IPS-18c (cell line): ENCODE results near the gene SAP30BP.
"Not testable (repeated sequence)": the region's sequence is repeated elsewhere in the genome, so short reads cannot be mapped to it uniquely, and the experiment has no call there.

ENCODE experiments used
- H3K4me3 ChIP-seq: 2 replicates; pipeline ENCODE4 v1.7.0; 2013; ENCODE audit warnings: low read depth, mild to moderate bottlenecking, low read length, moderate library complexity; ENCODE audit not compliant: insufficient read depth
- H3K9me3 ChIP-seq: one replicate; pipeline ENCODE4 v1.6.1; 2013; ENCODE audit warnings: mild to moderate bottlenecking, low read length, moderate library complexity; ENCODE audit not compliant: control insufficient read depth, insufficient read depth

SAP30BP gene

DNA sequence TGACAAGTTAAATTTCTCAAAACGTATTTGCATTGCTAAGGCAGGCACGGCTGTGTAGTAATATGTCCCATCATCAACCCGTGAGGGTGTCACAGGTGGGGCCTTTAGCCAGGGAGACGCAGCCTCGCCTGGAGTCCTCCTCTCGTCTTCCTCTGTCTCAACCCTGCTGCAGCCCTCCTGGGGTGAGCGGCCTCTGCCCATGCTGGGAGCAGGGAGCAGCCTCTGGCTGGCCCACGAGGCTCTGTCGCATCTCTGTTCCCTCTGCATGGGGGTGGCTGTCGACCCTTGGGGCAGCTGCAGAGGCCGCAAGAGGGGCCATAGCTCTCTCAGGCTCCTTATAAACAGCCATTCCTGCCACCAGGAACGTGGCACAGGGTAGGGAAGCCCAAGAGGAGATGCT, 34.7 kb upstream of the SAP30BP start:
- H3K4me3 ChIP-seq: no peak overlapping the region
- H3K9me3 ChIP-seq: no peaks in the 10 kb centered on the region

DNA sequence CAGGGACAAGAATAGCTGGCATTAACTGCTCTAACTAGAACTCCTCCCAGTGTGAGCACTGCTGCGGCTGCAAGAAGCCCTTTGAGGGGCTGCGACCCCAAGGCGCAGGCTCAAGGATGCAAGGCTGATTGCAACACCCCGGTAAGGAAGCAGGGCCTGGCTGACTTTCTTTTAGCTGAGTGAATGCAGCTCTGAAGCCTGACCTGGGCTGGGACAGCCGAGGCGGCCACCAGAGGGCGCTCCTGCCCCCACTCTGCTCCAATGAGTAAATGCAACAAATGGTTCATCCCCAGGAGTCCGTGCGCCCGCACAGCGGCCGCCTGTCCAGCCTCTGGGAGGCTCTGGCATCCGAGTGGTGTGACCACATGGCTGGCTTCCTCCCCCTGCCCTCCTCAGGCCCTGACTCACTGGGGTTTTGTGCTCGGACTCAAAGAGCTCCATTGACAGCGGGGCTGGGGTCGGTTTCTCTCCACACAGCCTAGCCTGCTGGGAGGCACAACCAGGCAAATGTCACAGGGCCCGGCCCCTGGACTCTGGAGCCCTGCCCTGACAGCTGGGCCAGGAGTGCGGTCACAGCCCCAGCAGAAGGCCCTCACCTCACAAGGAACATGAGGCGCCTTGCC, 34.2 kb upstream of the SAP30BP start, which contains the start of gene SMIM5:
Gene SMIM5, plus strand, starts transcription at position 572 of the 623 bp plus-strand sequence. CDS start 6,768 bp downstream, outside the sequence.
- Histone ChIP-seq H3K4me3 (peak within 1 kb of the TSS; percentile 9; the same call in 1 of the 2 replicates), H3K9me3 (no peaks in the 10 kb centered on the region)

DNA sequence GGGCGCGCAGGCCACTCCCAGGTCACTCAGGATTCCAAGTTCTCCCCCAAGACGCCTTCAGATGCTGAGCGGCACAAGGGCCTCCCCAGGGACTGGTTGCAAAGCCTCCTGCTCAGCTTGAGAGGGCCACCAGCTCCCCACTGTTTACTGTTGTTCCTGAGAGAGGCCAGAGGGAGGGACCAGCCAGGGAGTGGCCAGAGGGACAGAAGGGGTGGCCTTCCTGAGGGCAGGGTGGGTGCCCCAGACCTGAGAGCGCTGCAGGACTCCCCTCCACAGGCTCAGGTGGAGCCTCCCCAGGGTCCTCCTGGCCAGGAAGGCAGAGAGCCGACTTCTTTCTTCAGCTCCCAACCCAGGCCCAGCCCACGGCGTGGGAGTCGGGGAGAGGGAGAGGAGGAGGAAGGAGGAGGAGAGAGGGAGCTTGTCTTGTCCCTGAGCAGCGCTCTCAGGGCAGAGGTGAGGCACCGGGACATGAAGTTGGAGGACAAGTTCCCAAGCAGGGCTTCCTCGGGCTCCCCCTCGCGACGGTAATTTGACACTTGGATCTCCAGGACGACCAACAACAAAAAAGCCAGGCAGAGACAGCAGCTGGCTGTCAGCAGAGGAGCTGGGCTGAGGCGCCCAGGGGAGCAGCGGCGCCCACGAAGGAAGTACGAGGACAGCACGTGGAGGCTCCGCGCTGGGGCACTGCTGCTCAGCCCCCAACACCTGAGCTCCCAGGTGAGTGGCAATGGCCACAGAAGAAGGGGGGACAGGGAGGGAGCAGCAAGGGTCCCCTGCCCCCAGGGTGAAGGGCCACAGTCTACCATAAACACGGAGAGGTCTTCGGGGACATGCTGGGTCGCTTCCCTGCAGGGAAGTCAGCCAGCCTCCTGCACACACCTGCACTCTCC, 33.4 kb upstream of the SAP30BP start:
- H3K9me3 ChIP-seq: no peaks in the 10 kb centered on the region
- H3K4me3 ChIP-seq: peak overlapping the region; percentile 9; the same call in 1 of the 2 replicates

DNA sequence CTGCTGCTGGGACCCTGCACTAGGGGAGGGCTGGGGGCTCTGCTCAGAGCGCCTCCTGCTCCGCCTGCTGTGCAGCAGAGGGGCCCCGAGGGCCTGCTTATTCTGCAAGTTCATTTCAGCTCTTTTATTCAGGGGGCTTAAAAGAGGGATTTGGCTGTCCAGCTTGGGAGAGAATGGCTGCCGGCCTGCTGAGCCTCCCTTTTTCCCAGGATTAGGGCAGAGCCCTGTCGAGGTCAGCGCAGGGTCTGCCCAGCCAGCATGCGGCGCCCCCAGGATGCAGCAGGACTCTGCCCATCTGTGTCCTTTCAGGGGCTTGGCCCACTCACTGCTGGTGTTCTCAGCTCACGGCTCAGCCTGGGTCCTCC, 32.8 kb upstream of the SAP30BP start:
- H3K4me3 ChIP-seq: peak overlapping the region; percentile 9; the same call in 1 of the 2 replicates

DNA sequence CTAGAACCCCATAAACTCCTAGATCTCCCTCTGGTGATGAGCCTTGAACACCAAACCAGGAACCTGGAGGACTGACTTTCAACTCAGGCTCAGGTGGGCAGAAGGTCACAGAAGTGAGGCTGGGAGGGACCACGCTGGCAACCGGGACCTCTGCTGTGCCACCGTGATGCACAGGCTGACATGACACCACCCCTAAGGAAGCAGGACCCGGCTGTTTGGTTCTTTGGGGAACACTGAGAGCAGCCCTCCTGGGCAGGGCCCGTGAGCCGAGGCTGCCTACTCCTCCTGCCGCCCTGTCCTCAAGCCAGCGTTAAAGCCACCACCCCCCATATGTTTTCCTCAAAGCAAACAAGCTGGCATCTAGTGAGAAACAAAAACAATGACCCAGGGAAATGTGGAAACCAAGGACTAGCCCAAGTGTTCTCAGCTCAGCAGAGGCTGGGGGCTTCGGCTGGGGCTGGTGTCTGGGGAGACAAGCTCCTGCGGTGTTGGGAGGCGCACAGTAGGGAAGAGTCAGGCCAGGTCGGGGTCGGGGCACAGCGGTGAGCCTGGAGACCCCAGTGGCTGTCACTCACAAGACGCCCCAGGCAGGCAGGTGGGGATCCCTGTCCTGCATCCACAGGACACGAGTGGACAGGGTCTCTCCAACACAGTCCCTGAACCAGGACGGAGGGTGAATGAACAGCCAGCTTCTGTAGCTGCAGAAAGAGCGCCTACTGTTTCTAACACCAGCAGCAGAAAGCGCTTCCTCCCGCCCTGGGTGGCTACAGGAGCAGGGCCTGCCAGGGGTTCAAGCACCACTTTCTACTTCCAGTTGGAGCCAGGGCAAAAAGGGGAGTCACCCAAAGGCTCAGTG, 32.2 kb upstream of the SAP30BP start:
- H3K4me3 ChIP-seq: no peak overlapping the region
- H3K9me3 ChIP-seq: no peaks in the 10 kb centered on the region

More for the DNA sequence above, 32.8 kb upstream of the SAP30BP start:
- H3K9me3 ChIP-seq: no peaks in the 10 kb centered on the region

DNA sequence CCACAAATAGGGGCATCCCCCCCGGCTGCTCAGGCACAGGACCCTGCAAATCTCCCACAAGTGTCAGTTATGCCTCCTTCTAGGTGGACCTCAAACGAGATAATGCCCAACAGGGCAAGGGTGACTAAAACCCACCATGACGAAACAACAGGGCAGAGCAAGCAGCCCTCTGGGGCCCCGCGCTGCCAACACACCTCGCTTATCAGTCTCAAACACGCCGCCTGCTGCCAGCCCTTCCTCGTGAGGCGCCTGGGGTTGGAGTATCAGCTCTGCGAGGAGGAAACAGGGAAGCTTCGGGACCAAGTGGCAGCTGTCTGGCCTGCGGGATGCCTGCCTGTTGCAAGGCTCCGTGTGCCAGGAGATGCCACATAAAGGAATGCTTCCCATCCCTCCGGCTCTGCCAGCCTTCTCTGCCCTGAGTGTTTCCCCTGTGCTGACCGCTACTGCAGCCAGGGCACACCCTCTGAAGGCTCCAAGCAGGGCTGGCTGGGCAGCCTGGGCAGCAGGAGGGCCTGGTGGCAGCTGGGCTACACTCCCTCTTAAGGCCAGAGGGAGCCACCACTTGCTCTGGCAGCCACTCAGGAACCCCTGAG, 31.4 kb upstream of the SAP30BP start:
- no peak overlapping the region for H3K4me3 ChIP-seq
- no peaks in the 10 kb centered on the region for H3K9me3 ChIP-seq

DNA sequence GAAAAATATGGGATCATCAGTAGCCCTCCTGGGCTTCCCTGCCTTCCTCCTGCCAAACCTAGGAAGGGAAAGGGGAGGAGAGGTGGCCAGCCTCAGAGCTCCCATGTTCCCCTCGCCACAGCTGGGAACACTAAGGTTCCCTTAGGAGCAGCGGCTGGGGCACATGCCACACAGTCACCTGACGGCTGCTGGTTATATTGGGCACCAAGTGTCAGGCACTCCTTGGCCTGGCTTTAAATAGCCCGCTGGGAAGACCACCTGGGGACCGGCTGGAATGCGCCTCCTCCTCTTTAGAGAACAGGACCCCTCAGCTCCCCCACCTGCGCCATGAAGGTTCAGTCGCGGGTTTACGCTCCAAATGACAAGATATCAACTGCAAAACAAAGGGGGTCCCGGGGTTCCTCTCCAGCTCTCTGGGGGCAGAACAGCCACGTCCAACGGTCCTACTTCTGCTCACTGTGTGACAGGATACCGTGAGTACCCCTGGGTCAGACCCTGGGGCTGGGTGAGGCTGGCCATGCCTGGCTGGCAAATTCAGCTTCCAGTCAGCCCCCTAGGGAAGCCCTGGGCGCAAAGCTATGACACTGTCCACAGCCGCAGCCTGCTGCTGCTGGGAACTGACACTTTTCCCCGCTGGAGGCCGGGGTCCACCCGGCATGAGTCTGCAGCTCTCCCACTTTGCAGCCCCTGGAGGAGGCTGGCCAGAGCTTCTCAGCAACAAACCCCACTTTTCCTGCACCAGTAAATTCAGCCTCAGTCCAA, 30.6 kb upstream of the SAP30BP start:
- Histone ChIP-seq H3K4me3 (no peak overlapping the region), H3K9me3 (no peaks in the 10 kb centered on the region)

DNA sequence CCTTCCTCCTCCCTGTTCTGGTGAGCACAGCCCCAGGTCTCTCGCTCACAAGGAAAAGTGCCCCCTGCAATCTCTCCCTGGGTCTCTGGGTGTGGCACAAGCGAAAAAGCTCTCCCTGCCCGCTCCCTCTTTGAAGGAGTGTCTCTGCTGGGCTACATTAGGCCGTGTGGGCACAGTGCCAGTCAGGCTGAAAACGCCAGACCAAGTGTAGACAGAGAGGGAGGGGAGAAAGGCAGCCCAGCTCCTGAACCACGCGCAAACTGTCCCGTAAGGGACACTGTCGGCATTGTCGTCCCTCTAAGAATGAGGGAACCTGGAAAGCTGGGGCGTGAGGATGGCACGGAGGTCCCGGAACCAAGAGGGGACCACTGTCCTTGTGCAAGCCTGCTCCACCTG, 30.0 kb upstream of the SAP30BP start:
- Histone ChIP-seq H3K9me3 (no peaks in the 10 kb centered on the region), H3K4me3 (no peak overlapping the region)

DNA sequence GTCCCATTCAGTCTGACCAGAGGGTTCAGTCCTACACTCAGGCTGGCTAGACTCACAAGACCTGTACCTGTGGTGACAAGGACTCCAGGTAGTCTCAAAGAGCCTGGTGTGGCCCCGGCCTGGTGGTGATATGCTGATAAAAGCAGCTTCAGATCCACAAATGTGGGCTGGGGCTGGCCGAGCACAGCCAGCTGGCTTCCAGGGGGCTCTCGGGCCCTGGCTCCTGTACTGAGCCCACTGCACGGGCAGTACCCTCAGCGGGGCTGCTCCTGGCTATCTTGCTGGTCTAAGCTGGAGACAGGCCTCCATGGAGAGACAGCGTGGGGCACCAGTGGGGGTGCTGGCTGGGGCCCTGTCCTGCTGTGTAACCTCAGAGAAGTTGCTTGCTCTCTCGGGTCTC, 29.6 kb upstream of the SAP30BP start:
- H3K9me3 ChIP-seq: no peaks in the 10 kb centered on the region
- no peak overlapping the region for H3K4me3 ChIP-seq

DNA sequence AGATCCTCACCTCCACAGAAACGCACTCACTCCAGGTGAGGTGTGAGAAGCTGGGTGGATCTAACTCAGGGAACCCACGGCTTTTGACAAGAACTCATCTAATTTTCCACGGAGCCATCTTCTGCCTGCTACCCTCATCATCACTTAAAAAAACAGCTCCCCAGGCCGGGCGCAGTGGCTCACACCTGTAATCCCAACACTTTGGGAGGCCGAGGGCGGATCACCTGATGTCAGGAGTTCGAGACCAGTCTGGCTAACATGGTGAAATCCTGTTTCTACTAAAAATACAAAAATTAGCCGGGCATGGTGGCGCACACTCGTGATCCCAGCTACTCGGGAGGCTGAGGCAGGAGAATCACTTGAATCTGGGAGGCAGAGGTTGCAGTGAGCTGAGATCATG, 29.1 kb upstream of the SAP30BP start:
- H3K4me3 ChIP-seq: not testable (repeated sequence)

DNA sequence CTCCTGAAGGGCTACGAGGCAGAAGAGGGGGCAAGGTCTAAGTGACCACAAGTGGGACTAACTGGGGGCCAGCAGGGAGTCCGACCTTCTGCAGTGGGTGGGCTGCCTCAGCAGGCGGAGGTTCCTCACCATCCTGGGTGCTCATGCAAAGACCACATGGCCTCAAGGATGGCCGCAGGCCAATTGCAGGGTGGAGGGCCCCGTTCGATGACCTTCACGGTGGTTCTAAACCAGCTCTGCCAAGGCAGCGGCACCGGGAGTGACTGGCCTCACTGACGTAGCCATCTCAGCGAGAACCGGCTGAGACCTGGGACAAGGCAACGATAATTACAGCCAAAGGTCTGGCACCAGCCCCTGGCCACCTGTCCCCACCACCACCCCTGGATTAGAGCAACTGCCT, 28.2 kb upstream of the SAP30BP start:
- no peak overlapping the region for H3K4me3 ChIP-seq
- H3K9me3 ChIP-seq: no peaks in the 10 kb centered on the region

More for the DNA sequence above, 29.1 kb upstream of the SAP30BP start:
- not testable (repeated sequence) for H3K9me3 ChIP-seq

DNA sequence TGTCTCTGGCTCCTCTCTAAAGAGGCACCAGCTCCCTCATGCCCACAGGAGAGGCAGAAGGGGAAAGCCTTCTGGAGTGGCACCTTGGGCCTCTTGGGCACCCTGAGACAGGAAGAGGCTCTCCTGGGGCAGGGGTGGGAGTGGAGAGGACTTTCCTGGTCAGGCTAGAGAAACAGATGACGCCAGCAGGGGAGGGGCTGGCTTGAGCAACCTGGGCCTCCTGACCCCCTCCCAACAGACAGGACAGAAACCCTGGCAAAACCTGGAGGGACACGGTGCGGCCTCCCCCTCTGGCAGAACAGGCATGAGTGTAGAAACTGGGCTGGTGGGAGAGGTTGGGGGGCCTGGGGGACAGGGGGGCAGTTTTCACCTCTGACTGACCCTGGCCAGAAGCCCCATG, 27.8 kb upstream of the SAP30BP start:
- Histone ChIP-seq H3K9me3 (no peaks in the 10 kb centered on the region), H3K4me3 (no peak overlapping the region)

DNA sequence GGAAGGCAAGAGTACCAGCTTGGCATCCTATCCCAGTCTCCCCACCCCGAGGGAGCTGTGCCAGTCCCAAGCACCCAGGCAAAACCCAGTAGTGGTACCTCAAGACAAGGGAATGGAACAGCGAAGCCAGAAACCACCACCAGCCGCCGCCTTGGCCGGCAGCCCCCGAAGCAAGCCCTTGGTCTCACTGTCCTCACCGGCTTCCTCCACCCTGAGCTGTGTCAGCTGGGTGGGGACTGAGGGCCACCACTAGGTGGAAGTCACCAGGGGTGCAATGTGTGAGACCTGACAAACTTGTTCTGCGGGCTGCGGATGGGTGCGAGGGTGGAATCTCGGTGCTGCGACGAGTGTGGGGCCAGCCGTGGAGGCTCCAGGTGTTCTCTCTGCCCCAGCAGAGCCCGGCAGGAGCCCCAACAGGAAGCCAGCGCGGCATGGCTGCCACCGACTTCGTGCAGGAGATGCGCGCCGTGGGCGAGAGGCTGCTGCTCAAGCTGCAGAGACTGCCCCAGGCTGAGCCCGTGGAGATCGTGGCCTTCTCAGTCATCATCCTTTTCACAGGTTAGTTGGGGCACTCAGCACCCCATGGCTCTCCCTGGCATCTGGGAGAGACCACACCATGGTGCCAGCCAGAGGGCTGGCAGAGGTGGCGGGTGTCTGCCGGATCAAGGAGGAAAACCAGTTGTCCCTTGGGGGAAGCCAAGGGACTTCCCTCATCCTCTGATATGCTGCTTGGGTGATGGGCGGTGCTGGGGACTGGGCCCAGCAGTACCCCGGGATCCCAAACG, 27.2 kb upstream of the SAP30BP start:
- no peak overlapping the region for H3K4me3 ChIP-seq
- H3K9me3 ChIP-seq: no peaks in the 10 kb centered on the region

DNA sequence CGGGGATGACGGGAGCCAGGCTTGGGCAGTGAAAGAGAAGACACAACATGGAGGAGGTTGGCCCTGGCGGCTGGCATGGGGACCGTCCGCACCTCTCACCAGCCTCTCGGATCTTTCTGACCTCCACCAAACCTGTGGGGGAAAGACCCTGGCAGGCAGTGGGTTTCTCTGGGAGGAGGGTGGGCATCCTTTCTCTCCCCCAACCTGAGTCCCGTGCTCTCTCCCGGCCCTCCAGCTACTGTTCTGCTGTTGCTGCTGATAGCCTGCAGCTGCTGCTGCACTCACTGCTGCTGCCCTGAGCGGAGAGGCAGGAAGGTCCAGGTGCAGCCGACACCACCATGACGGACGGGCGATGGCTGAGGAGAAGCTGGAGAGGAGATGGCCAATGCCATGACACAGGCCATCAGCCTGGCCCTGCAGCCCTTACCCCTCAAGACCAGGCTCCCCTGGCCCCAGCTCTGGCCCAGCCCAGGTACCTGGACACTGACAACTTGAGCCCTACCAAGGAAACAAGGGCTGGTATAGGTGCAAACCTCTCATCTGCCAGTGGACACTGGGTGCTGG, 26.5 kb upstream of the SAP30BP start:
- Histone ChIP-seq H3K9me3 (no peaks in the 10 kb centered on the region), H3K4me3 (no peak overlapping the region)

DNA sequence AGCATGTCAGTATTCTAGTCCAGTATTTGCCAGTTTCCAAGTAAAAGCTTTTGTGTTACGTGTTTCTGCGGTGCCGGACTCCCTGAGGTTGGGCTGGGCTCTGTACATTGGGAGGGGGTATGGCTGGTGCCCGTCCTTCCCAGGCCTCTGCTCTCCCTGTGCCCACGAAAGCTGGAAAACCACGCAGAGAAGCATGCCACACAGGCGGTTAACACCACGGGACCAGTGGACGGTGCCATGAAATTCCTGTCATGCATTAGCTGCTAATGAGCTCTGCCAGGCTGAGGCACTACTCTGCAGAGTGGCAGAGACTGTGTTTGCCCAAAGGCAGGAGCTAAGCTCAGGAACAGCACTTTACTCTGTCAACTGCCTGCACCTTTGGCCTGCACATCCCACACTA, 25.8 kb upstream of the SAP30BP start:
- Histone ChIP-seq H3K4me3 (no peak overlapping the region), H3K9me3 (no peaks in the 10 kb centered on the region)
